ENCODE results near the gene ANKRD11. TPM values are rescaled to one million over a fixed set of nuclear protein-coding genes. Genes with fewer than 3 reads are reported as not detected.

Gene ANKRD11
- total RNA-seq, 2 donors from 2014 or later = 118 to 159 TPM

- Histone ChIP-seq H3K27ac (ENCODE audit: low read depth, low read length) (no peak overlapping the region), H3K9me3 (ENCODE audit: control insufficient read depth, low read length) (no peaks in the 10 kb centered on the region), H3K36me3 (ENCODE audit: control insufficient read depth, insufficient read depth, low read length) (no peaks in the 10 kb centered on the region), H3K9ac (ENCODE audit: extremely low read depth, low read length, poor library complexity, severe bottlenecking) (no peak overlapping the region), H3K4me3 (ENCODE audit: low read length) (no peak overlapping the region), H3K4me1 (ENCODE audit: control insufficient read depth, insufficient read depth, low read length) (peaks cover 13% of the 10 kb centered on the region), H3K27me3 (ENCODE audit: control insufficient read depth, insufficient read depth, low read length, poor library complexity, severe bottlenecking) (no peaks in the 10 kb centered on the region)
- Mint-ChIP-seq H3K4me1 (peaks cover 57% of the 10 kb centered on the region), H3K27me3 (ENCODE audit: insufficient read depth) (no peaks in the 10 kb centered on the region), H3K4me3 (no peak overlapping the region), H3K9me3 (no peaks in the 10 kb centered on the region), H3K27ac (peak overlapping the region; percentile 17), H3K36me3 (ENCODE audit: low read depth) (peaks cover 3% of the 10 kb centered on the region)
- TF ChIP-seq CTCF (conservative IDR thresholded peaks at IDR 0.05) = no peak
- DNase-seq = no peak
- 91 to 92% methylated on average over 14 to 15 of the region's 15 CpGs for WGBS, 2 experiments (ENCODE audit: insufficient coverage in 1 of 2, insufficient read length in 1 of 2)
Measured at GRCh38 chr16:89380681-89381080, 109.7 kb downstream of the ANKRD11 start.

GRCh38 chr16:89378947-89379771 is 111.2 kb downstream of the ANKRD11 start:
- peaks cover 3% of the 10 kb centered on the region for H3K36me3 Mint-ChIP-seq (ENCODE audit: low read depth)
- no peak overlapping the region for H3K9ac ChIP-seq (ENCODE audit: extremely low read depth, low read length, poor library complexity, severe bottlenecking)
- H3K4me1 ChIP-seq (ENCODE audit: control insufficient read depth, insufficient read depth, low read length) = peaks cover 13% of the 10 kb centered on the region
- no peak overlapping the region for H3K4me3 ChIP-seq (ENCODE audit: low read length)
- DNase-seq = no peak
- H3K27ac Mint-ChIP-seq = peak overlapping the region; percentile 30
- 93% methylated on average over 16 to 29 of the region's 29 CpGs for WGBS, 2 experiments (ENCODE audit: insufficient coverage in 1 of 2, insufficient read length in 1 of 2)
- no peak overlapping the region for H3K27ac ChIP-seq (ENCODE audit: low read depth, low read length)
- no peaks in the 10 kb centered on the region for H3K27me3 ChIP-seq (ENCODE audit: control insufficient read depth, insufficient read depth, low read length, poor library complexity, severe bottlenecking)
- H3K9me3 ChIP-seq (ENCODE audit: control insufficient read depth, low read length) = no peaks in the 10 kb centered on the region
- H3K36me3 ChIP-seq (ENCODE audit: control insufficient read depth, insufficient read depth, low read length) = no peaks in the 10 kb centered on the region
- no peak for TF ChIP-seq CTCF (conservative IDR thresholded peaks at IDR 0.05)
- no peak overlapping the region for H3K4me3 Mint-ChIP-seq
- no peaks in the 10 kb centered on the region for H3K27me3 Mint-ChIP-seq (ENCODE audit: insufficient read depth)
- H3K9me3 Mint-ChIP-seq = no peaks in the 10 kb centered on the region
- peaks cover 59% of the 10 kb centered on the region for H3K4me1 Mint-ChIP-seq

- no peak for TF ChIP-seq CTCF (conservative IDR thresholded peaks at IDR 0.05)
- DNase-seq = no peak
- Mint-ChIP-seq H3K27me3 (ENCODE audit: insufficient read depth) (no peaks in the 10 kb centered on the region), H3K4me1 (peaks cover 47% of the 10 kb centered on the region), H3K4me3 (no peak overlapping the region), H3K27ac (no peak overlapping the region), H3K36me3 (ENCODE audit: low read depth) (peaks cover 5% of the 10 kb centered on the region), H3K9me3 (no peaks in the 10 kb centered on the region)
- Histone ChIP-seq H3K4me3 (ENCODE audit: low read length) (no peak overlapping the region), H3K27ac (ENCODE audit: low read depth, low read length) (no peak overlapping the region), H3K36me3 (ENCODE audit: control insufficient read depth, insufficient read depth, low read length) (no peaks in the 10 kb centered on the region), H3K9ac (ENCODE audit: extremely low read depth, low read length, poor library complexity, severe bottlenecking) (no peak overlapping the region), H3K4me1 (ENCODE audit: control insufficient read depth, insufficient read depth, low read length) (peaks cover 6% of the 10 kb centered on the region), H3K9me3 (ENCODE audit: control insufficient read depth, low read length) (no peaks in the 10 kb centered on the region), H3K27me3 (ENCODE audit: control insufficient read depth, insufficient read depth, low read length, poor library complexity, severe bottlenecking) (no peaks in the 10 kb centered on the region)
- whole genome bisulfite sequencing, 2 experiments (ENCODE audit: insufficient coverage in 1 of 2, insufficient read length in 1 of 2) = 94 to 100% methylated on average over 4 to 8 of the region's 8 CpGs
Measured at GRCh38 chr16:89377453-89377848, 112.9 kb downstream of the ANKRD11 start.

All from endodermal cell (in vitro differentiated cells).